HG03460 (cell line): ENCODE data around the gene TIMM17B.

Source experiments
- ATAC-seq: cut with Tn5 transposase; IDR thresholded peaks from one replicate; pipeline ENCODE4 v1.9.1; 2021; ENCODE audit not compliant: unreplicated experiment

The TIMM17B gene

GRCh38 chrX:48919360-48919841 lies 21.8 kb upstream of the TIMM17B start:
- peak; percentile 21 for ATAC-seq

GRCh38 chrX:48918643-48919340 lies 21.2 kb upstream of the TIMM17B start, which contains the start of gene PIM2:
PIM2 (minus strand) TSS chrX:48919024; CDS start chrX:48918834, 190 bp downstream.
- peak; percentile 78 for ATAC-seq

- no peak for ATAC-seq
These were observed 20.7 kb upstream of the TIMM17B start for GRCh38 chrX:48918301-48918642.

DNA sequence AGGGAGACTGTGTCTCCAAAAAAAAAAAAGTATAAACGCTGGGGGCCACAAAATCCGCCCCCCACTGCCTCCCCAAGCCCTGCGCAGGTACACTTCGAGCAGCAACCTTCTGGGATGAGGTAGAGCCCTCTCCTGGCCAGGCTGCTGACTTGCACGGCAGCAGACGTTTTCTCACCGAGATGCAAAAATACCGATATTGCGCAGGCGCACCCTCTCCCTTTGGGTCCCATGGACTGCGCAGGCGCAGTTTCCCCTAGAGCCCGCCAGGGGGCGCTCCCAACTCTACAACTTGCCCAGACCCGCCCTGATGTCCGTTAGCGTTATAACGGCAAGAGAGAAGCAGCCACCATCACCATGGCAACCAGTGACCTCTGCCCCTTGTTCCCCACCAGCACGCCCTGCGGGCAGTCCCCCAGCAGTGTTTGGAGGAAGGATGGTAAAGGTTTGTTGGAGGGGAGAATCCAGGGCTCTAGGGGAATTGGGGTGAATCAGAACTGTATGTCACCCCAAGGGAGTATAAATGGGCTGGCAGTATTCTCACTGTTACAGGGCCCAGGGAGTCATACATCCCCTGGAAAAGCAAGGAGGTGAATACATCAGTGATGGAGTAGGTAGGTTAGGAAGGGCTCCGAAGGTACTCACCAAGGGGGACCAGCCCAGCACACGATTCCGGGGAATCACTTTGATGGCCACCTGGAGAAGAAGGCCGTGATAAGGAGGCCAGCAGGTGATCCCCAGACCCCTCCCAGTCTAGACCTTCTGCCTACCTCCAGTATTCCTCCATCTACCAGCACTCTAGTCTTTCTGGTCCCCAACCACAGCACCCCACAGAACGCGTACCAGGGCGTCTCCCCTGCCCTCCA lies 19.8 kb upstream of the TIMM17B start:
- peak; percentile 32 for ATAC-seq

DNA sequence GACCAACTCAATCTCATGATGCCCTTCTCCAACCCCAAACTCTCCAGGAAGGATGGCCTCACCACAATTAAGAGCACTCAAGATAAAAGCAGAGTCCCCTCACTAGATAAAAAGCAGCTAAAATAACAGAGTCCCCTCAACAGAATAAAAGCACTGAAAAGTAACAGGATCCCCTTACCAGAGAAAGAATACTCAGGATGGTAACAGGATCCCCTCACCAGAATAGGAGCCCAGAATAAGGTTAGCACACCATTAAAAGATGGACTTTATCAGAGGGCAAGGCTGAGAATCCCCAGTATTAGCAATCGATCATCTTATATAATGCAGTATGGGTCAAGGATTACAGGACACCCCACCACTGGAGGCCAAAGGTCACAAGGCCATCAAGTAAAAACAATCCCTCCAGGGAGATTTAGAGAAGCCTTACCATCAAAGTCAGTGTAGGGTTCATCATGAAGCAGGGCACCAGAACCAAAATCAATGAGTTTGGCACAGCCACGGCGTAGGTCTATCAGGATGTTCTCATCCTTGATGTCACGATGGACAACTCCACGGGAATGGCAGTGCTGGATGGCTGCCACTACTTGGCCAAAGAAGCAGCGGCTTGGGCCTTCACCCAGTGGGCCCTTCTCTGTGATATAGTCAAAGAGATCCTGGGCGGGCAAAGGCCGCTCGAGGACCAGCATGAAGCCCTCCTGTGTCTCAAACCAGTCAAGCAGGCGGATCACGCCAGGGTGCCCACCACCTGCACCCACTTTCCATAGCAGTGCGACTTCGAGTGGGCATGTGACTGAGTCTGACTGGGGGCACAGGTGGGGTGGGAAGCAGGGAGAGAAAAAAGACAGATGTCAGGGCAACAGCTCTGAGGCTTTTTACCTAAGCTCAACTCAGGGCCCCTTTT lies 17.3 kb upstream of the TIMM17B start:
- ATAC-seq: no peak

DNA sequence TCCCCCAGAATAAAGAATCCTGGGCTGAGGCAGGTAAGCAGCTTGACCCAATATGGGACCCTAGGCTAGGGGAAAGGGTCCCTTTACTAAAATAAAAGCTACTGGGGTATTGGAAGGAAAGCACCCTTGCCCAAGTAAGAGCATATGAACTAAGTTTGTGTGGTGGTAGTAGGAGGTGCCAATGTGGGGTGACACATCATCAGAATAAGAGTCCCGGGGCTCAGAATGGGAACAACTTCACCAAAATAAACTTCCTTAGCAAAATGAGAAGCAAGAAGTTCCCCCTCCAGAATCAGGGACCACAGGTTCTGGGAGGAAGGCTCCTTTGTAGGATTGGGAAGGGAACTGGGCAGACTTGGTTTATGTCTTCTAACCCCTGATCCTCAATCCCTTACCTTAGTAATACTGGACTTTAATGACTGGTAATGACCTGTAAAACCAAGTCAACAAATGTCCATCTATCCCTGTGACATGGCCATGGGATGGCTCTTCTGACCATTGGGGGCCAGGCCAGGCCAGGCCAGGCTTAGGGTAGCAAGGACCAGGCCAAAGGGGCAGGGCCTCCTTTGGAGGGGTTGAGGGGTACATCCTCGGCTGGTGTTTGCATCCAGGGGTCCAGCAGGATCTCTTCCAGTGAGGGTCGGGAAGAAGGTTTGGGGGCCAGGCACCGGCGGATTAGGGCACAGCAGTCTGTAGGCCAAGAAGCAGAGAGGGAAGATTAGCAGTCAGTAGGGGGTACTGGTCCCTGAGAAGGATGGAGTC lies 16.2 kb upstream of the TIMM17B start:
- ATAC-seq: no peak

GRCh38 chrX:48911412-48912182 lies 14.0 kb upstream of the TIMM17B start, which contains the start of gene SLC35A2:
SLC35A2 (minus strand) TSS chrX:48911646; CDS start chrX:48911636, 10 bp downstream.
- peak; percentile 71 for ATAC-seq

- no peak for ATAC-seq
These were observed 13.4 kb upstream of the TIMM17B start for GRCh38 chrX:48910926-48911411.

DNA sequence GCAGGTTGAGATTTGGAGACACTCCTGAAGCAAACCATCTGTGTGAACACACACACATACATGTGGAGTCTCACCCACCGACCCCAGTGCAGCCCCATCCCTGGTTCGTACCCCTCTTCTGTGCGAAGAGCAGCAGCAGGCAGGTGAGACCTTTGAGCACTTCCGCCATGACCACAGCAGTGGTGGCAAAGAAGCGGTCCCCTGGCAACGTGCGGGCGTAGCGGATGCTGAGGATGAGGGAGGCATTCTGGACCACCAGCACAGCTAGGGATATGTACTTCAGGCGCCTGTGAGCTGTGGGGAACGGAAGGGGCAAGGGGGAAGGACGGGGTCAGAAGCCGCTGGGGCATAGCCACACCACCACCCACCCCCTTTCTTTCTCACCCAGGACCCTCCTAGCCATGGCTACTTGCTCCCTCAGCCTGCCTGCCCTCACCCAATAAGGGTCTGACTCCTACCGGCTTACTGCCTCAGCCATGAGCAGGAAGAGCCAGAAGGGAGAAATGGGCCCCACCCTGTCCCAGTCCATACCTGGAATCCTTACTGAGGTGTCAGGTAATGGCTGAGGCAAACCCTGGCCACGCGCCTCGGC lies 12.2 kb upstream of the TIMM17B start:
- no peak for ATAC-seq

DNA sequence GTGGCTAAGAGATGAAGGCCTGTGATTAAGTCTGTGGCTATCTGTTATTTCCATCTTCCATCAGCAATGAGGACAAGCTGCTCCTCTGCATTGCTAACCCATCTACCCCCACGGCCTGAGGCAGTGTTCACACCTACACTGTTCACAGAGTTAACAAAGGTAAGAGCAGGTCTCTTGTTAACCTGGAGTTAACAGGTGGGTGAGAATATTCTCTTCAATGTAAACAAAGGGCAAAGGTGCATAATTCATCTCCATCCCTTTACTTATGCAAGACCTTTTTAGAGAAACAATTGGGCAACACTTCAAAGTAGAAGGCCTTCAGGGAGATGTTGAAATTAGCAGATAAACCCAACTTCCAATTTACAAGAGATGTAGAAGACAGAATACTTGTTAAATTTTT lies 11.0 kb upstream of the TIMM17B start:
- ATAC-seq: no peak

DNA sequence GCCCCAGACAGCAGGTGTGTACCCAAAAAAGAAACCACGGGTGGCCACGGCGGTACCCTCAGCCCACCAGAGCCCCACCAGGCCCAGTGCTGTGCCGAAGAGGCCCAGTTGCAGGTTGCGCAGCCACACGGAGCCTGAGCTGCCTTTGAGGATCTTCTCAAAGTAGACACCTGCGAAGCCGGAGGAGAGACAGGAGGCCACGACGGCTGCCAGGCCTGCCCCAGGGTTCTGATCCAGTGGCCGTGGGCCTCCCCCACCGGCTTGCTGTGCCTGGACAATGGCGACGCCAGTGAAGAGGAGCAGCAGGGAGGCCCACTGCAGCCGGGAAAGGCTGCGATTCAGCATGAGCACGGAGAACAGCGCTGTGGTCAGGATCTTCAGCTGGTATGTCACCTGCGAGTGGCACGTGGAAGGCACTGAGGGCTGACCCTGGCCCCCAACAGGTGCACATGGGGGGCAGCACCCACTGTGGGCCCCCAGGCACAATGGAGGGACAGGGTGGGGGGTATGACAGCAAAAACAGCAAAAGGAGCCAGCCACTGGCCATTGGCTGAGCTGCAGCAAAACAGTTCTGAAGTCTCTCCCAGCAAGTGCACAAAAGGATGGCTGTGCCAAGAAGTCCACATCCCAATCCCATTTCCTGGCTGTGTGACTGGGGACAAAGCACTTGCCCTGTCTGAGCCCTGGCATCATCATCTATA lies 7.7 kb upstream of the TIMM17B start:
- no peak for ATAC-seq

DNA sequence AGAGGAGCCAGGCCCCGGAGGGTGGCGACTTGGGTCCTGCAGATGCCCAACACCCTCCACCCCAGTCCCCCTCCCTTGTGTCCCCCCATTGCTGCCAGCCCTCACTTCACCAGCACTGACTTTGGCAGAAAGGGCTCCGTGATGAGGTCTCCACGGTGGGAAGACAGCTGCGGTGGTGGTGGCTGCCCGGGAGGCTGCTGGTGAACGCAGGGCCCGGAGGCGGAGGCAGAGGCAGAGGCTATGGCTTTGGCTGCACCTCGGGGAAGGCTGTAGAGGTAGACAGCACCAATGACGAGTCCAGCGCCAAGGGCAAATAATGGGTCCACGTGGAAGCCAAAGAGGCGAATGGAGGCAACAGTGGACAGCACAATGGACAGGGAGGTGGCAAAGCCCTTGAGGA lies 7.1 kb upstream of the TIMM17B start:
- ATAC-seq: no peak

- no peak for ATAC-seq
These were observed 6.6 kb upstream of the TIMM17B start for GRCh38 chrX:48904180-48904579.

DNA sequence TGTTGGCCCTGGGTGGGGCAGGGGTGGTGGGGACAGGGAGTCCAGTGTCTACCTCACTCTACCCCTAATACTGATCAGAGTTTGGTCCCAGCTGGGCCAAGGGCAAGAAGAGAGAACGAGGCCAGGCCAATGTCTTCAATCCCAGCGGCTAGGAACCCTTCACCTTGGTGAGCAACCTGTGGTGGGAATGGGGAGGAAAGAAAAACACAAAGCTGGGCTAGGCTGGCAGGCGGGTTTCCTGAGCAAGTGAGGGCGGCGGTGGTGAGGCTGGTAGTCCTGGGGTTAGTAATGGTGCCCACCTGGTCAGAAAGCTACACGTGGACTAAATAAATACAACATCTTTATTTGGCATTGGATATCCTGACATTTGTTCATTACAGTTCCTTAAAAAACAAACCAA lies 5.7 kb upstream of the TIMM17B start:
- no peak for ATAC-seq

GRCh38 chrX:48902776-48903175 lies 5.2 kb upstream of the TIMM17B start:
- no peak for ATAC-seq

GRCh38 chrX:48902135-48902534 lies 4.6 kb upstream of the TIMM17B start:
- ATAC-seq: no peak

DNA sequence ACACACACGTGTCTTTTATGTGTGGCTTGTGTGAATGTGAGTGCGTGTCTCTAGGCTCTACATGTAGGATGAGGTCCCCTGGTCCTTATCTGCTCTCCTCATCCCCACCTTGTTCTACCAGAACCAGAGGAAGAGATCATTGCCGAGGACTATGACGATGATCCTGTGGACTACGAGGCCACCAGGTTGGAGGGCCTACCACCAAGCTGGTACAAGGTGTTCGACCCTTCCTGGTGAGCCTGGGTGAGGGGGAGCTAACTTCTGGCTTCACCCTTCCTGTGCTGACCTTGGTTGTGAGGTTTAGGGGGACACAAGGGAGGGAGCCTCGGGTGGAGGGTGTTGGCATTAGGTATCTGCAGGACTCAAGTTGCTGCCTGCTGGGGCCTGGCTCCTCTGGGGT lies 3.5 kb upstream of the TIMM17B start:
- ATAC-seq: no peak

DNA sequence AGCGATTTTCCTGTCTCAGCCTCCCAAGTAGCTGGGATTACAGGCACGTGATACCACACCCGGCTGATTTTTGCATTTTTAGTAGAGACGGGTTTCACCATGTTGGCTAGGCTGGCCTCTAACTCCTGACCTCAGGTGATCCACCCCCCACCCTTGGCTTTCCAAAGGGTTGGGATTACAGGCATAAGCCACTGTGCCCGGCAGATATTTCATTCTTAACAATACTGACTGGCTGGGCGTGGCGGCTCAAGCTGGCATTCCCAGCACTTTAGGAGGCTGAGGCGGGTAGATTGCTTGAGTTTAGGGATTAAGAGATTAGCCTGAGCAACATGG lies 1.5 kb upstream of the TIMM17B start:
- no peak for ATAC-seq
